Measurements from ENCODE around the gene GDPD4. TPM values are rescaled to one million over a fixed set of nuclear protein-coding genes. Genes with fewer than 3 reads are reported as not detected.

Gene GDPD4
- total and polyA plus RNA-seq, 9 of the 15 experiments (the other 6 are each of a cell fraction or from before 2014, with no cell fraction given) = 0.40 TPM; not detected in 8

DNA sequence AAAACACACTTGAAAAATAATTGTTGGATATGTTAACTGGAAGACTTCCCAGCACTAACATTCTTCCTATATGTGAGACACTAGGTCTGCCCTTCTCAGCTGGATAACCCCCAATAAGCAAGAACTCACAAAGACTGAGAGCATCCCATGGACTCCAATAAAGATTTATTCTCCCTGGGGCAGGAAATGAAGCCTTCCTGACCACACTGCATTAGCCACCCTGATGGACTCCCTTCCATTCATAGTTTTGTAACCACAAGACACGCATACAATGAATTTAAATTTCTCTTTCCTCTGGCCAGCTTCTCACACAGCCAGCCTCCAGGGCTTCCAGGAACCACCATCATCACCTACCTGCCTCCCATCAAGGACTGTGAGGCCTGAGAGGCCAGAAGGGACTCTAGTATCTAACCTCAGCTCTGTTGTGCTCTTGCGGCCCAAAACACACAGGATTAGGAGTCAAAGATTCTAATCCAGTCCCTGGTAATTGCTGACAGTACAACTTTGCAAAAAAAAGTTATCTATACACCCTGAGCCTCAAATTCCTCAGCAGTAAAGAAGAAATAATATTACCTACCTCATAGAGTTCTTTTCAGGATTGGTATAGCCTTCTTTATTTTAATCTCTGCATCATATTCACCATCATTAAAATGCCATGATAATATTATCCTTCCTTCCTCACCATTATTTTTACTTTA lies 45.6 kb upstream of the GDPD4 start (continued):
- TF ChIP-seq, protein P1, sequence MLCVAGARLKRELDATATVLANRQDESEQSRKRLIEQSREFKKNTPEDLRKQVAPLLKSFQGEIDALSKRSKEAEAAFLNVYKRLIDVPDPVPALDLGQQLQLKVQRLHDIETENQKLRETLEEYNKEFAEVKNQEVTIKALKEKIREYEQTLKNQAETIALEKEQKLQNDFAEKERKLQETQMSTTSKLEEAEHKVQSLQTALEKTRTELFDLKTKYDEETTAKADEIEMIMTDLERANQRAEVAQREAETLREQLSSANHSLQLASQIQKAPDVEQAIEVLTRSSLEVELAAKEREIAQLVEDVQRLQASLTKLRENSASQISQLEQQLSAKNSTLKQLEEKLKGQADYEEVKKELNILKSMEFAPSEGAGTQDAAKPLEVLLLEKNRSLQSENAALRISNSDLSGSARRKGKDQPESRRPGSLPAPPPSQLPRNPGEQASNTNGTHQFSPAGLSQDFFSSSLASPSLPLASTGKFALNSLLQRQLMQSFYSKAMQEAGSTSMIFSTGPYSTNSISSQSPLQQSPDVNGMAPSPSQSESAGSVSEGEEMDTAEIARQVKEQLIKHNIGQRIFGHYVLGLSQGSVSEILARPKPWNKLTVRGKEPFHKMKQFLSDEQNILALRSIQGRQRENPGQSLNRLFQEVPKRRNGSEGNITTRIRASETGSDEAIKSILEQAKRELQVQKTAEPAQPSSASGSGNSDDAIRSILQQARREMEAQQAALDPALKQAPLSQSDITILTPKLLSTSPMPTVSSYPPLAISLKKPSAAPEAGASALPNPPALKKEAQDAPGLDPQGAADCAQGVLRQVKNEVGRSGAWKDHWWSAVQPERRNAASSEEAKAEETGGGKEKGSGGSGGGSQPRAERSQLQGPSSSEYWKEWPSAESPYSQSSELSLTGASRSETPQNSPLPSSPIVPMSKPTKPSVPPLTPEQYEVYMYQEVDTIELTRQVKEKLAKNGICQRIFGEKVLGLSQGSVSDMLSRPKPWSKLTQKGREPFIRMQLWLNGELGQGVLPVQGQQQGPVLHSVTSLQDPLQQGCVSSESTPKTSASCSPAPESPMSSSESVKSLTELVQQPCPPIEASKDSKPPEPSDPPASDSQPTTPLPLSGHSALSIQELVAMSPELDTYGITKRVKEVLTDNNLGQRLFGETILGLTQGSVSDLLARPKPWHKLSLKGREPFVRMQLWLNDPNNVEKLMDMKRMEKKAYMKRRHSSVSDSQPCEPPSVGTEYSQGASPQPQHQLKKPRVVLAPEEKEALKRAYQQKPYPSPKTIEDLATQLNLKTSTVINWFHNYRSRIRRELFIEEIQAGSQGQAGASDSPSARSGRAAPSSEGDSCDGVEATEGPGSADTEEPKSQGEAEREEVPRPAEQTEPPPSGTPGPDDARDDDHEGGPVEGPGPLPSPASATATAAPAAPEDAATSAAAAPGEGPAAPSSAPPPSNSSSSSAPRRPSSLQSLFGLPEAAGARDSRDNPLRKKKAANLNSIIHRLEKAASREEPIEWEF (CRISPR knock-in tag; IDR thresholded peaks at IDR 0.05) = no peak
- TF ChIP-seq ZNF316 (IDR thresholded peaks at IDR 0.05) = peak; percentile 34; the same call in 1 of the 2 replicates
- peak; percentile 24; the same call in 1 of the 2 replicates for TF ChIP-seq C11orf30 (IDR thresholded peaks at IDR 0.05; ENCODE audit: low read depth)
- TF ChIP-seq PCBP1 (IDR thresholded peaks at IDR 0.05; ENCODE audit: low read depth, low read length, poor library complexity, severe bottlenecking) = no peak

DNA sequence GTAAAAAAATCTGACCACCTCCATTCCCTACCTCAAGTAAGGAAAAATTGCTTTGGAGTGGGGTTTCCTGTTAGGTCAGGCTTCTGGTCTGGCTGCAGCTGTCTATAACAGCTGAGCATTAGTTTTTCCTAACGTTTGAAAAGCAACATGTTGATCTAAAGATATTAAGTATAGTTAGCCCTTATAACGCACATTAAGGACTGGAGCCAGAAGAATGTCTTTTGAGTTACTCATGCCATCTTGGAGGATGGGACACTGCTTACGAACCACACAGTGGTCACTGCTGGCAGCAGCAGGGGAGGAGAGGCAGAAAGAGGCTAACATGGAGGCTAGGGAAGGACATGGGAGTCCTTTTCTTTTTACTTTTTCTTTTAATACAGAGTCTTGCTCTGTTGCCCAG lies 44.1 kb upstream of the GDPD4 start:
- ATAC-seq = no peak
- Histone ChIP-seq H3K36me3 (ENCODE audit: control insufficient read depth, insufficient read depth, low read length) (no peaks in the 10 kb centered on the region), H3K27me3 (ENCODE audit: control insufficient read depth in 2 of 2, insufficient read depth in 2 of 2, low read length in 2 of 2) (peaks cover 0 to 4% of the 10 kb centered on the region in 2 experiments; a peak in 2 of 5 replicates), H3K9me3 (replicated peaks; ENCODE audit: control insufficient read depth, insufficient read depth, low read depth, low read length) (no peaks in the 10 kb centered on the region), H3K4me2 (ENCODE audit: insufficient read depth, low read length) (no peak overlapping the region), H4K20me1 (replicated peaks; ENCODE audit: control insufficient read depth, insufficient read depth, low read length) (no peaks in the 10 kb centered on the region), H3K79me2 (ENCODE audit: control insufficient read depth, insufficient read depth, low read length) (no peaks in the 10 kb centered on the region), H3K27ac (ENCODE audit: extremely low read depth, low read depth, low read length) (no peak overlapping the region), H3K9ac (ENCODE audit: insufficient read depth in 1 of 2, low read depth in 2 of 2, low read length in 2 of 2) (no peak overlapping the region), H3K4me3 (no peak overlapping the region), H3K9me1 (ENCODE audit: control insufficient read depth, insufficient read depth, low read length) (no peaks in the 10 kb centered on the region), H3K4me1 (replicated peaks in 1 of 2; ENCODE audit: control insufficient read depth in 2 of 2, insufficient read depth in 2 of 2, low read length in 2 of 2) (no peaks in the 10 kb centered on the region), H2AFZ (ENCODE audit: low read depth, low read length) (no peak overlapping the region)
- POLR2A ChIA-PET = no interaction called here
- FAIRE-seq = no peak
- WGBS (ENCODE audit: insufficient coverage, low coverage, missing lambda C conversion rate) = 2% methylated on average over 3 of the region's 3 CpGs
- no TSS peak for BruUV-seq (replicated peaks)
- DNase-seq (ENCODE audit: extremely low read depth in 1 of 4, low spot score in 3 of 4) = no peak
- CTCF ChIA-PET (ENCODE audit: low intra/inter-chr PET ratio) = no interaction called here
- intact Hi-C loops (cut with micrococcal nuclease) = no loop called here
- in situ Hi-C loops (cut with MboI) = no loop called here
- TF ChIP-seq TSC22D4 (tag; IDR thresholded peaks at IDR 0.05) = no peak
- no peak for TF ChIP-seq L3MBTL2 (IDR thresholded peaks at IDR 0.05)
- TF ChIP-seq CEBPG (CRISPR knock-in tag; IDR thresholded peaks at IDR 0.05) = no peak
- no peak for TF ChIP-seq CEBPG (tag; conservative IDR thresholded peaks at IDR 0.05 in 1 of 2, IDR thresholded peaks at IDR 0.05 in 1 of 2)
- TF ChIP-seq EP300 (IDR thresholded peaks at IDR 0.05; ENCODE audit: low read length) = no peak
- no peak for TF ChIP-seq ERF (CRISPR knock-in tag; IDR thresholded peaks at IDR 0.05)
